ENCODE results near the gene TBC1D22A.
A peak's percentile ranks its signal among the peaks of the same experiment; 100 is the strongest.
"Not testable (repeated sequence)": the region's sequence is repeated elsewhere in the genome, so short reads cannot be mapped to it uniquely, and the experiment has no call there.

TBC1D22A gene

GRCh38 chr22:46774253-46774979, 12.0 kb downstream of the TBC1D22A start:
- peak; percentile 92 to 96 (median 95) for DNase-seq

DNA sequence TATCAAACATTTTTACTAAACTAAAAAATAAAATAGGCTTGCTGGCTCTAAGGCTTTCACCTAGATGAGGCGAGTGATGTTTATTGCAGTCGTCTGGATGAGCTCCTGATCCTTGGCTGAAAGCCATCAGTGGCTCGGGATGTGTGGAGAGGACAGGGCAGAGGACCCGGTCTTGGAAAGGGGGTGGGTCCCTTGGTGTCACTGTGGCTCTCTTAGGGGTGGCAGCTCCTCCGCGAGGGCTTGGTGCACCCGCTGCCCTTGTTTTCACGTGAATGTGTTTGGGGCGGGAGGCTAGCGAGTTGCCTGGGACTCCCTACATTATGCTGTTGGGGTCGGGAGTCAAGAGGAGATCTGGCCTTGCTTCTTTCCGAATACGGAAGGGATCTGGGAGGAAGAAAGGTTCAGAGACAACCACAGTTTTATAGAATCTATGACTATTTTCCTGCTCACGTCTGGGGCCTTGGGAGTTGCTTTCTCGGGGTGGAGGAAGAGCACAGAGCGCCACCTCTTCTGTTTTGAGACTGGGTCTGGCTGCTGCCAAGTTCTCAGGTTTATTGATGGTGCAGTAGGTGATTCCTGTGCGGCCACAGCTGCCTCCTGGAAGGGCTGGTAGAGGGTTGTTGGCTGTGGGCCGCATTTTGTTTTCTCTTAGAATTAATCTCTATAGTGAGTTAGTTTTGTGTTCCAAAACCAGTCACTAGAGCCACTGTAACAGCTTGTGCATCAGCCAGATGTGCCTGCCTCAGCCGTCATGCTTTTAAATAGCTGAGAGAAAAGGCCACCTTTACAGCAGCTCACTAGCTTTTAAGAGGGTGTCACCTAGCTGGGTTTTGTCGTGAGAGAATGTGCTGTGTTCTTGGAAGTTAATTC, 12.8 kb downstream of the TBC1D22A start:
- DNase-seq, result no peak

GRCh38 chr22:46775850-46776826, 13.7 kb downstream of the TBC1D22A start:
- no peak for DNase-seq

DNA sequence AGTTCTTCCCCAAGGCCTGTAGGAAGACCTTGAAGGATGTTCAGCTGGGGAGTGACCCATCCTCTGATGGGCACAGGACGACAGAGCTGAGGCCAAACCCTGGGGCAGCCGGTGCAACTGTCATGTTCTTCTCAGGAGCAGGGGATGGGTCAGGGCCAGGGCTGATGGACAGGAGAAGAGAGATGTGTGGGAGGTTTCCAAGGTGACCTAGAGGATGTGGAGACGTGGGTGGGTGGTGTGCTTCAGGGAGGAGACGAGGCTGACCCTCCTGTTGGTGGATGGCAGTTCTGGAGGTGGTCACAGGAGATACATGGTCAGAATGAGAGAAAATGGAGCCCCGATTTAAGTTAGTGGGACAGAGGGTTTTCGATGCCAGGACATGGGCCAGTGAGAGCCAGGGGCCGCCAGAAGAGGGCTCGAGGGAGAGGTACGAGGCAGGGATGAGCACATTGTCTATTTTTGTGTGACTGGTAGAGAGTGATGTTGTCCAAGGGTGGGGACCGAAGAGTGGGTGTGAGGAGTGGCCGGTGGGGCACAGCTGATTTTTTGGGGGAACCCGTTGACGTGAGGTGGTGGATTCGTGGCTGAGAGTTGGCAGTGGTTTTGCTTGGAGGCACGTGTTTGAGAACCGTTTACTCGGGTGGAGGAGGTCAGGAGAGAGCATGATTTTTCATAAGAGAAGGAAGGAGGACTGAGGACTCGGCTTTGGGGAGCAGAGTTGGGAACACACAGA, 14.6 kb downstream of the TBC1D22A start:
- no peak for DNase-seq

- peak; percentile 68 to 76 (median 70) for DNase-seq
Observed at GRCh38 chr22:46777609-46777970, 15.1 kb downstream of the TBC1D22A start.

- DNase-seq, result no peak
Observed at GRCh38 chr22:46779023-46779422, 16.6 kb downstream of the TBC1D22A start.

- no peak for DNase-seq
Observed at GRCh38 chr22:46779651-46780050, 17.2 kb downstream of the TBC1D22A start.

DNA sequence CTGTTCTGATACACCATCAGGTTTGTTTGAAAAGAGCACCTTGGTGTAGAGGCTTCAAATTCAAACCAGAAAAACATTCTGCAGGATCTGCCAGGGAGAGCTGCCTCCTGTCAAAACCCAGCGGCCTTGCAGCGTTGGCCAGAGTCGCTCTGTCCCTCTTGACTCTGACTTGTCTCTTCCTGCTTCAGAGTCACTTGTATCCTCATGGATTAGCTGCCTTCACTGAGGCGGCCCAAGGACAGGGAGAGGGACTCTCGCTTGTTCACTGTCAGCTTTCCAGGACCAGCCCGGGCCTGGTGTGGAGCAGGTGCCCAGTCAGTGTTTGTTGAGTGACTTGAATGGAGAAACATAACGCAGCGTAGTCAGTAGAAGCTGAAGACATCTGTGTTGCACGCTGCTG, 18.0 kb downstream of the TBC1D22A start:
- DNase-seq, result no peak

DNA sequence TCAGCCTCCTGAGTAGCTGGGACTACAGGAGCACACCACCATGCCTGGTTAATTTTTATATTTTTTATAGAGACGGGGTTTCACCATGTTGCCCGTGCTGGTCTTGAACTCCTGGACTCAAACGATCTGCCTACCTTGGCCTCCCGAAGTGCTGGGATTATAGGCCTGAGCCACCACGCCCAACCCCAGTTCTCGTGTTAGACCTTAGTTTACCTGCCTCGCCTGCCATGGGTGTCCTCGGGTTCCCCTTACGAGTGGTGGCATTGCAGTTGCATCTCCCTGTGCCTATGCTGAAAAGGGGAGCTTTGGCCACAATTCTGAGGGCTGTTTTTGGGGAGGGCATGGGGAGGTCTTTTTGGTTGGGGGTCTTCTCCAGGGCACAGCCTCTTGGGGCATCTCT, 18.8 kb downstream of the TBC1D22A start:
- DNase-seq, result no peak

DNA sequence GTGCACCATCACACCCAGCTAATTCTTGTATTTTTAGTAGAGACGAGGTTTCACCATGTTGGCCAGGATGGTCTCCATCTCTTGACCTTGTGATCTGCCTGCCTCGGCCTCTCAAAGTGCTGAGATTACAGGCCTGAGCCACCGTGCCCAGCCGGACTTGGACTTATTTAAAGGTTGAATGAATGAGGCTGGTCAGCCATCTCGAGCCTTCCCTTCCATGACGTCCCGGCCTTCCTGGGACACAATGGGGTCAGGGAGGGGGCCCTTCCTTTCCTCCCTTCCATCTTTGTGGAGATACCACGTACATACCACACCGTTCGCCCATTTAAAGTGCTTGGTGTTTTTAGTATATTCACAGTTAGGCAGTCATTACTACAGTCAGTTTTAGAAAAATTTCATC, 19.8 kb downstream of the TBC1D22A start:
- DNase-seq, result not testable (repeated sequence)

DNA sequence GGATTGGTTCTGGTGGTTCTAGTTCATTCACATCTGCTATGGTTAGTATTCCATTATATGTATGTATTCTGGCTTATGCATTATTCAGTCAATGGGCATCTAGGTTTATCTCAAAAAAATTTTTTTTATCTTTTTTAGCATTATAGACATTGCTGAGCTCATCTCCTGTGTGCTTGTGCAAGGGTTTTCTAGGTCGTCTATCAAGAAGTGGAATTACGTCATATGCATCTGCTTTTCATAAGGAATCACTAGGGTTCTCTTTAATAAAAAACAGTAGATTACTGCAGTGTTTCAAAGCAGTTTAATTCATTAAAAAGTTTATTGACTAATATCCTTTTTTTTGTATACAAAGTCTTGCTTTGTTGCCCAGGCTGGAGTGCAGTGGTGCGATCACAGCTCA, 21.3 kb downstream of the TBC1D22A start:
- peak in 2 of 3 donors; percentile 31 to 45 for DNase-seq

DNA sequence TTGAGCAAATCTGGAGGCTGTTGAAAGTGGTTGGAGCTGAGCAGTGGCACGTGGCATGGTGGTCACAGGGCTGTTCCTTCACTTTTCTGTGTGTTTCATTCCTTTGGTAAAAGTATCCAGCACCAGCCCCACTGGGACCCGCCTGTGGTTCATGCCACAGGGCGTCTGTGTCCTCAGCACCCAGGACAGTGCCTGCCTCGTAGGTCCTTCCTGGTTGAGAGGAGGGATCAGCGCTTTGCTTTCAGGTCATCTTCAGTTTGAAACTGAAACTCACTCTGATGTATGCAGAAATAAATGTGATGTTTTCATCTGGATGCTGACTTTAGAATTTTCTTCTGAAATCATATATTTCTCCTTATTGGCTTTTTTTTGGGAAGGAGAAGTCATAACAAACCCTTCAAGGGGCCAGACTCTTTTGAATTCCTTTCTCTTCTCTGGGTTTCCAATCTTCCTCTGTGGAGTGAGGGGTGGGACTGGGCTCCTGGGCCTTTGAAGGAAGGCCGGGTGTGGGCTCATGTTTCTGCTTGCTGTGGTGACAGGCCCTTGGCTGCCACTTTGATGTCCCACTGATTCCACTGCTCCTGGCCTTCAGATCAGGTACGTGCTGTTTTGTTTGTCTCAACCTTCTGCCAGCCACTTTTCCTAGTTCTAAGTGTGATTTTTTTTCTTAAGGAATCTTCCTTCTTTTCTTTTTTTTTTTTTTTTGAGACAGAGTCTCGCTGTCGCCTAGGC, 26.2 kb downstream of the TBC1D22A start:
- DNase-seq, result peak; percentile 27 to 30 (median 28)

DNA sequence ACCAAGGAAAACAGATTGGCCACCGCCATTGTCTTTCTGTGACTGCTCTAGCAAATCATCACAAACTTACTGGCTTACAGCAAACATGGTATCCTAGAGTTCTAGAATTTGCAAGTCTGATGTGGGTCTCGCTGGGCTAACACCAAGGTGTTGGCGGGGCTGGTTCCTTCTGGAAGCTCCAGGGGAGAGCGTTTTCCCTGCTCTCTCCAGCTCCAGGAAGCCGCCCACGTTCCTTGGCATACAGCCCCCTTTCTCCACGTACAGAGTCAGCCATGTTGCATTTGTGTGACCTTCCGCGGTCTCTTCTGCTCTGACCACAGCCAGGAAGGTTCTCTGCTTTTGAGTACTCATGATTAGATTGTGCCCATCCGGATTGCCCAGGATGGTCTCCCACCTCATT, 27.5 kb downstream of the TBC1D22A start:
- DNase-seq, result no peak

DNA sequence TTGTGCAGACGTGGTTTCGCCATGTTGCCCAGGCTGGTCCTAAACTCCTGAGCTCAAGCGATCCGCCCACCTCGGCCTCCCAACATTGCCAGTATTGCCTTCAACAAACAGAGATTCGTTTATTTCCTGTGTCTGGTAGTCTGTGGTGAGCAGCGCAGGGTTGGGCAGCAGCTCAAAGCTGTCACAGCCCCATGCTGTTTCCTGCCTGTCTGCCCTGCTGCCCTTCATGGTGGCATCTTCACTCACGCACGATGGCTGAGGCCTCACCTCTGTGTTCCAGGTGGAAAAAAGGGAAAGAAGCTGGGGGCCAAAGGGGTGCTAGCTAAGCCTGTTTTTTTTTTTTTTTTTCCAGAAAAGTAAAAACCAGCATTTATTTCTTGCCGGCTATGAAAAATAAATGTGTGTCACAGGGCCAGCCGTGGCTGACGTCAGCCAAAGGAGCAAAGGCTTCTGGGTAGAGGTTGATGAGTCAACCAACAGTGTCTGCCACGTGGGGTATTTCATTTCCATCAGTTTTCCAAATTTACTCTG, 28.8 kb downstream of the TBC1D22A start:
- peak; percentile 83 to 85 (median 84) for DNase-seq

GRCh38 chr22:46792061-46792796, 29.8 kb downstream of the TBC1D22A start:
- DNase-seq, result no peak

GRCh38 chr22:46792841-46793261, 30.4 kb downstream of the TBC1D22A start:
- DNase-seq, result no peak

DNA sequence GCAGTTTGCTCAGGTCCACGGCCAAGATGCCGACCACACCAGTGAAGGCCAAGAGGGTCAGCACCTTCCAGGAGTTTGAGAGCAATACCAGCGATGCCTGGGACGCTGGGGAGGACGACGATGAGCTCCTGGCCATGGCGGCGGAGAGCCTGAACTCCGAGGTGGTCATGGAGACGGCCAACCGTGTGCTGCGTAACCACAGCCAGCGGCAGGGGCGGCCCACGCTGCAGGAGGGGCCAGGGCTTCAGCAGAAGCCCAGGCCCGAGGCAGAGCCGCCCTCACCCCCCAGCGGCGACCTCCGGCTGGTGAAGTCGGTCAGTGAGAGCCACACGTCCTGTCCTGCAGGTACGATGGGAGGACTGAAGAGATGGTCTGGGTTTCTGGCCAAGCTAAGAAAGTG, 31.0 kb downstream of the TBC1D22A start:
- DNase-seq, result no peak

DNA sequence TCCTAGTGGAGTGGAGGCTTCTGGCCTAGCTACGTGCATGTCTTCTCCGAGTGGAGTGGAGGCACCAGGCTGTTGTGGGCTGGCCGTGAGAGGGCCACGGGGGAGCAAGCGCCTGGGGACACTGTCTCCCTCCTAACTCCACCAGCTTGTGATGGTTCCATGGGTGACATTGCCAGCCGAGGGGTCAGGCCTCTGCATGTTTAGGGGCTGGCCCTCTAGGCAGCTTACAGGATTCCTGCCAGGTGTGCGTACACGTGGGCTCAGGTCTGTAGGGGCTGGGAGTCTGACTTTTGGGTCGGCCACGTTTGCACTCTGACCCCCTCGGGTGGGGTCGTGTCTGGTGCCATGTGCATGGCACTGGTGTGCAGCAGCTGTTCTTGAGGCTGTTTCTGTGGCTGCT, 31.6 kb downstream of the TBC1D22A start:
- DNase-seq, result no peak

- no peak for DNase-seq
Observed at GRCh38 chr22:46794491-46794890, 32.0 kb downstream of the TBC1D22A start.

DNA sequence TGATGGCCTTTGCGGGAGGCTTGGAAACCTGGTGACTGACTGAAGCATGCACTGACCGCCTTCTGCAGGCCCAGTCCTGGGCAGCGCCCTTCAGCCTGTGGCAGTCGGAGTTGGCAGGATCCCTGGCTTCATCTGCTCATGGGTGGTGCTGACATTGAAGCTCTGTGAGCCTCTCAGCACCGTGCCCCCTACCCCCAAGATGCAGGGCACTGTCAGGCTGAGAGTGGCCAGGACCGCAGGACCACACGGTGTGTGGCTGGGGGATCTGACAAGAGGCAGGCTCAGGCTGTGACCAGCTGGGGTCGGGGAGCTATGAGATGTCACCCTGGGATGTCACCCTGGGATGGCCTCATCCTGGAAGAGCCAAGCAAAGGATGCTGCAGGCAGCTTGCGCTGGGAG, 32.7 kb downstream of the TBC1D22A start:
- no peak for DNase-seq
